Fibroblast of lung (primary cell): ENCODE measurements around the gene PPP2R5C. TPM values are rescaled to one million over a fixed set of nuclear protein-coding genes. Genes with fewer than 3 reads are reported as not detected.

Experiments used
- DNase-seq, 2 donors: peaks; one replicate each; pipeline versions ENCODE4 v3.0.0 to v3.0.0-alpha.2; 2010; ENCODE audit warnings: low read depth in 2 of 2
- H2AFZ ChIP-seq: 2 replicates; pipeline ENCODE4 v1.5.1; 2012; ENCODE audit warnings: low read length, control low read depth, inconsistent platforms
- H3K27ac ChIP-seq: 2 replicates; pipeline ENCODE4 v1.5.1; 2011; ENCODE audit warnings: low read length, control low read depth; ENCODE audit not compliant: insufficient read depth
- H3K27me3 ChIP-seq: 2 replicates; pipeline ENCODE4 v1.5.1; 2011; ENCODE audit warnings: mild to moderate bottlenecking, low read length; ENCODE audit not compliant: control insufficient read depth, insufficient read depth
- H3K36me3 ChIP-seq: 2 replicates; pipeline ENCODE4 v1.5.1; 2011; ENCODE audit warnings: low read length; ENCODE audit not compliant: control insufficient read depth, insufficient read depth
- H3K4me1 ChIP-seq: 2 replicates; pipeline ENCODE4 v1.5.1; 2011; ENCODE audit warnings: low read length; ENCODE audit not compliant: control insufficient read depth, insufficient read depth; ENCODE audit errors: extremely low read depth
- H3K4me2 ChIP-seq: 2 replicates; pipeline ENCODE4 v1.5.1; 2011; ENCODE audit warnings: low read length, control low read depth; ENCODE audit not compliant: insufficient read depth; ENCODE audit errors: extremely low read depth
- H3K4me3 ChIP-seq, 4 experiments: fragments of 200-600 bp in 1 of 4; sonication (generic) in 1 of 4; replicated peaks in 1 of 4; 2 replicates each; pipeline ENCODE4 v1.5.1; 2011 to 2016; ENCODE audit warnings: low read length in 4 of 4, low read depth in 3 of 4, mild to moderate bottlenecking in 3 of 4, control low read depth in 2 of 4, inconsistent platforms in 1 of 4, mixed read lengths in 1 of 4; ENCODE audit not compliant: insufficient read depth in 1 of 4; ENCODE audit errors: control extremely low read depth in 1 of 4
- H3K79me2 ChIP-seq: 2 replicates; pipeline ENCODE4 v1.5.1; 2012; ENCODE audit warnings: mild to moderate bottlenecking, low read length, inconsistent platforms; ENCODE audit not compliant: control insufficient read depth, insufficient read depth
- H3K9ac ChIP-seq: 2 replicates; pipeline ENCODE4 v1.5.1; 2011; ENCODE audit warnings: mild to moderate bottlenecking, low read length, control low read depth; ENCODE audit not compliant: insufficient read depth
- H3K9me3 ChIP-seq: 2 replicates; pipeline ENCODE4 v1.5.1; 2012; ENCODE audit warnings: low read depth, low read length; ENCODE audit not compliant: control insufficient read depth, insufficient read depth
- H4K20me1 ChIP-seq: 2 replicates; pipeline ENCODE4 v1.5.1; 2011; ENCODE audit warnings: low read length; ENCODE audit not compliant: control insufficient read depth, insufficient read depth; ENCODE audit errors: extremely low read depth
- EZH2 ChIP-seq: IDR thresholded peaks from 2 replicates; pipeline ENCODE4 v1.5.1; 2012; ENCODE audit warnings: low read length, control low read depth, mild to moderate bottlenecking; ENCODE audit errors: missing control alignments
- polyA plus RNA-seq, 2 donors: library from polyadenylated mRNA; depleted of rRNA in 1 of 2; stranded (reverse) in 1 of 2; unstranded in 1 of 2; fragments of >200 nt; gene quantifications; 2 replicates each; pipeline ENCODE4 v1.2.1, GENCODE V29; 2011 to 2012; ENCODE audit warnings: missing spikeins in 1 of 2
- total RNA-seq: library from RNA; depleted of rRNA; stranded (reverse); fragments of >200 nt; gene quantifications from 2 replicates; pipeline ENCODE4 v1.2.1, GENCODE V29; 2014
- TF ChIP-seq, protein P1 (sequence below), 2 donors: IDR thresholded peaks in 1 of 2; conservative IDR thresholded peaks in 1 of 2; 1 replicate in 1 of 2; 2 replicates in 1 of 2; pipeline ENCODE4 v1.5.1; 2011 to 2012; ENCODE audit warnings: low read length in 2 of 2, control low read depth in 1 of 2, inconsistent platforms in 1 of 2, low read depth in 1 of 2, mild to moderate bottlenecking in 1 of 2

Gene PPP2R5C
- total and polyA plus RNA-seq, 2 donors (not counting 1 experiment from before 2014, with no cell fraction given): 86.0 to 116 TPM

DNA sequence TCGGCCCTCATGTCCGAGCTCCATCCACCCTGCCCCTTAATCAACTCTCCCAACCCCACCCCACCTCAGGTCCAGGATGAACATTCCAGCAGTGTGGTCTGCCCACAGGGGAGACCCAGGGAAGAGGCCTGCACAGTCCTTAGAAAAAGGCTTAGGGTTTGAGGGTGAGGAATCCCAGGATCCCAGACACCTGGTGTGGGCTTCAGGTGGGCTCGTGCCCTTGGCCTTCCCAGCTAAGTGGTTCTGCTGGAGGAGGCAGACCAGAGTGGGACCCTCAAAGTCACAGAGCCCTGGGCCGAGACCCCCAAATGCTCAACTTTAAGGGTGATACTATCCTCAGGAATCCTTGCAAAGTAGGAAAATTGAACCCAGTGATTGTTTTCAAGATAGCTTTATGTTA lies 25.4 kb upstream of the PPP2R5C start:
- Histone ChIP-seq H3K4me2 (no peak overlapping the region), H3K9ac (no peak overlapping the region), H3K4me1 (no peaks in the 10 kb centered on the region), H3K4me3 (no peak overlapping the region), H2AFZ (no peak overlapping the region), H3K36me3 (no peaks in the 10 kb centered on the region), H3K27ac (no peak overlapping the region), H3K9me3 (no peaks in the 10 kb centered on the region), H3K79me2 (no peaks in the 10 kb centered on the region), H4K20me1 (no peaks in the 10 kb centered on the region), H3K27me3 (no peaks in the 10 kb centered on the region)
- DNase-seq: no peak
- TF ChIP-seq, protein P1, sequence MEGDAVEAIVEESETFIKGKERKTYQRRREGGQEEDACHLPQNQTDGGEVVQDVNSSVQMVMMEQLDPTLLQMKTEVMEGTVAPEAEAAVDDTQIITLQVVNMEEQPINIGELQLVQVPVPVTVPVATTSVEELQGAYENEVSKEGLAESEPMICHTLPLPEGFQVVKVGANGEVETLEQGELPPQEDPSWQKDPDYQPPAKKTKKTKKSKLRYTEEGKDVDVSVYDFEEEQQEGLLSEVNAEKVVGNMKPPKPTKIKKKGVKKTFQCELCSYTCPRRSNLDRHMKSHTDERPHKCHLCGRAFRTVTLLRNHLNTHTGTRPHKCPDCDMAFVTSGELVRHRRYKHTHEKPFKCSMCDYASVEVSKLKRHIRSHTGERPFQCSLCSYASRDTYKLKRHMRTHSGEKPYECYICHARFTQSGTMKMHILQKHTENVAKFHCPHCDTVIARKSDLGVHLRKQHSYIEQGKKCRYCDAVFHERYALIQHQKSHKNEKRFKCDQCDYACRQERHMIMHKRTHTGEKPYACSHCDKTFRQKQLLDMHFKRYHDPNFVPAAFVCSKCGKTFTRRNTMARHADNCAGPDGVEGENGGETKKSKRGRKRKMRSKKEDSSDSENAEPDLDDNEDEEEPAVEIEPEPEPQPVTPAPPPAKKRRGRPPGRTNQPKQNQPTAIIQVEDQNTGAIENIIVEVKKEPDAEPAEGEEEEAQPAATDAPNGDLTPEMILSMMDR (conservative IDR thresholded peaks at IDR 0.05 in 1 of 2, IDR thresholded peaks at IDR 0.05 in 1 of 2; ENCODE audit: low read depth in 1 of 2, low read length in 2 of 2): no peak
- no peak for TF ChIP-seq EZH2

GRCh38 chr14:101736585-101736984 lies 24.9 kb upstream of the PPP2R5C start:
- no peak for DNase-seq
- H3K4me1 ChIP-seq: no peaks in the 10 kb centered on the region
- no peak overlapping the region for H3K9ac ChIP-seq
- no peaks in the 10 kb centered on the region for H4K20me1 ChIP-seq
- no peaks in the 10 kb centered on the region for H3K9me3 ChIP-seq
- H2AFZ ChIP-seq: no peak overlapping the region
- no peaks in the 10 kb centered on the region for H3K36me3 ChIP-seq
- no peak overlapping the region for H3K27ac ChIP-seq
- TF ChIP-seq EZH2: no peak
- TF ChIP-seq, protein P1 (conservative IDR thresholded peaks at IDR 0.05 in 1 of 2, IDR thresholded peaks at IDR 0.05 in 1 of 2; ENCODE audit: low read depth in 1 of 2, low read length in 2 of 2): no peak
- no peak overlapping the region for H3K4me3 ChIP-seq
- no peaks in the 10 kb centered on the region for H3K27me3 ChIP-seq
- no peak overlapping the region for H3K4me2 ChIP-seq
- no peaks in the 10 kb centered on the region for H3K79me2 ChIP-seq

DNA sequence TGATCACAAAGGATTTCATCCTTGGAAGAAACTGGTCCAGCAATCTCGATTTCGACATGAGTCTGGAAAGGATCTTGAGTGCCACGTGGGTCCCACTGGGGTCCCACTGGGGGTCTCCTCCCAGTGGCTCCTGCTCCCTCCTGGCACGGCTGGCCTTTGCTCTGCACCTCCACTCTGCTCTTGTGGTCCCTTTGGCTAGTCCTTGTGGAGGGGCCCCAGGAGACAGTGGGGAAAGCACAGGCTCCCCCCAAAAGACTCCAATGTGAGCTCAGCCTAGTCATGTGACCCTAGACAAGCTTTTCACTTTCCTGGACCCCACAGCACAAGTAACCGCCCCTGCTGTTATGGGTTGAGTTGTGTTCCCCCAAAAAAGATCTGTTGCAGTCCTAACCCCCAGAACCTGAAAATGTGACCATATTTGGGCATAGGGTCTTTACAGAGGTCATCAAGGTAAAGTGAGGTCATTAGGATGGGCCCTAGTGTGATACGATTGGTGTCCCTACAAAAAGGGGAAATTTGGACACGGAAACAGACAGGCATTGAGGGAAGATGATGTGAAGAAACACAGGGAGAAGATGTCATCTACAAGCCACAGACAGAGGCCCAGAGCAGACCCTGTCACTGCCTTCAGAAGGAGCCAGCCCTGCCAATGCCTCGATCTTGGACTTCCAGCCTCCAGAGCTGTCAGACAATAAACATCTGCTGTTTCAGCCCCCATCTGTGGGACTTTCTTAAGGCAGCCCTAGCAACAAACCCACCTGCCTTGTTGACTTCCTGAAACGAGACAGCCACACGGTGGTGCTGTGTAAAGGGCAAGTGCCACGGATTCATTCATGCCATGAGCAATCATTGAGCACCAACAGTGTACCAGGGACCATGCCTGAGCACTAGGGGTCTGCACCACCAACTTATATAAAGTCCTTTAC lies 23.8 kb upstream of the PPP2R5C start:
- Histone ChIP-seq H3K36me3 (no peaks in the 10 kb centered on the region), H3K4me1 (no peaks in the 10 kb centered on the region), H3K4me2 (no peak overlapping the region), H3K9ac (no peak overlapping the region), H3K27ac (no peak overlapping the region), H2AFZ (no peak overlapping the region), H3K9me3 (no peaks in the 10 kb centered on the region), H3K4me3 (no peak overlapping the region), H3K27me3 (no peaks in the 10 kb centered on the region), H3K79me2 (no peaks in the 10 kb centered on the region), H4K20me1 (no peaks in the 10 kb centered on the region)
- DNase-seq: no peak
- no peak for TF ChIP-seq EZH2
- TF ChIP-seq, protein P1 (conservative IDR thresholded peaks at IDR 0.05 in 1 of 2, IDR thresholded peaks at IDR 0.05 in 1 of 2; ENCODE audit: low read depth in 1 of 2, low read length in 2 of 2): no peak
